GM12872 (cell line): ENCODE measurements around the gene RPS15.
A peak's percentile ranks its signal among the peaks of the same experiment; 100 is the strongest.

Experiments used
- TF ChIP-seq, protein P1 (sequence below): IDR thresholded peaks from 3 replicates; pipeline ENCODE4 v1.5.1; 2011; ENCODE audit warnings: low read depth, mild to moderate bottlenecking, low read length, moderate library complexity; ENCODE audit not compliant: insufficient read depth

The RPS15 gene

DNA sequence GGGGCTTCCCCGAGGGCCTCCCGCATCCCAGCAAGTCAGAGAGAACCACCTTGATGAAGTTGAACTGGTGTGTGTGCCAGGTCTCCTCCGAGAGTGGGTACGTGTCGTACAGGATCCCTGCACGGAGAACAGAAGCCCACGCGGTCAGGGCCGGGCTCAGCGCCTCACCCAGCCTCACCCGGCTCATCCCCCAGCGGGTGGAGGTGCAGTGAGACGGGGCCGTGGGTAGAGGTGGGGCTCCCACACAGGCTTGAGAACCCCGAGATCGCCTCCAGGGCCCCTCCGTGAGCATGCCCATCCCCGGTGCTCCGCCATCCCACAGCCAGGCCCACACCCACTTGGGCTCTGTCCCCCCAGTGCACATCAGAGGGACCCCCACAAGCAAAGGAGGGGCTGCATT lies 39.1 kb upstream of the RPS15 start:
- TF ChIP-seq, protein P1, sequence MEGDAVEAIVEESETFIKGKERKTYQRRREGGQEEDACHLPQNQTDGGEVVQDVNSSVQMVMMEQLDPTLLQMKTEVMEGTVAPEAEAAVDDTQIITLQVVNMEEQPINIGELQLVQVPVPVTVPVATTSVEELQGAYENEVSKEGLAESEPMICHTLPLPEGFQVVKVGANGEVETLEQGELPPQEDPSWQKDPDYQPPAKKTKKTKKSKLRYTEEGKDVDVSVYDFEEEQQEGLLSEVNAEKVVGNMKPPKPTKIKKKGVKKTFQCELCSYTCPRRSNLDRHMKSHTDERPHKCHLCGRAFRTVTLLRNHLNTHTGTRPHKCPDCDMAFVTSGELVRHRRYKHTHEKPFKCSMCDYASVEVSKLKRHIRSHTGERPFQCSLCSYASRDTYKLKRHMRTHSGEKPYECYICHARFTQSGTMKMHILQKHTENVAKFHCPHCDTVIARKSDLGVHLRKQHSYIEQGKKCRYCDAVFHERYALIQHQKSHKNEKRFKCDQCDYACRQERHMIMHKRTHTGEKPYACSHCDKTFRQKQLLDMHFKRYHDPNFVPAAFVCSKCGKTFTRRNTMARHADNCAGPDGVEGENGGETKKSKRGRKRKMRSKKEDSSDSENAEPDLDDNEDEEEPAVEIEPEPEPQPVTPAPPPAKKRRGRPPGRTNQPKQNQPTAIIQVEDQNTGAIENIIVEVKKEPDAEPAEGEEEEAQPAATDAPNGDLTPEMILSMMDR: no peak

DNA sequence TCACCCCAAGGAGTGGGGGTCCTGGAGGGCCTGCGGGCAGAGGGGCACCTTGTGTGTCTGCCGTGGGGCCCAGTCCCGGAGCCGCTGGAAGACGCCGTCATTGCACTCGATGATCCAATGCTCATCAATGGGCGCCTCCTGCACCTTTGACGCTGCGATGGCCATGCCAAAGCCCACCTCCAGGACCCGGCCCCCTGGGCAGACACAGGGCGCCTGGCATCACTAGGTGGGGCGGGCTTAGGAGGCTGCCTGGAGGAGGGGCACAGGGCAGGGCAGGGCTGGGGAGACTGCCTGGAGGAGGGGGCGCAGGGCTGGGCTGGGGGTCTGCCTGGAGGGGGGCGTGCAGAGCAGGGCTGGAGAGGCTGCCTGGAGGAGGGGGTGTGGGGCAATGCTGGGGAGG lies 38.5 kb upstream of the RPS15 start:
- TF ChIP-seq, protein P1: no peak

DNA sequence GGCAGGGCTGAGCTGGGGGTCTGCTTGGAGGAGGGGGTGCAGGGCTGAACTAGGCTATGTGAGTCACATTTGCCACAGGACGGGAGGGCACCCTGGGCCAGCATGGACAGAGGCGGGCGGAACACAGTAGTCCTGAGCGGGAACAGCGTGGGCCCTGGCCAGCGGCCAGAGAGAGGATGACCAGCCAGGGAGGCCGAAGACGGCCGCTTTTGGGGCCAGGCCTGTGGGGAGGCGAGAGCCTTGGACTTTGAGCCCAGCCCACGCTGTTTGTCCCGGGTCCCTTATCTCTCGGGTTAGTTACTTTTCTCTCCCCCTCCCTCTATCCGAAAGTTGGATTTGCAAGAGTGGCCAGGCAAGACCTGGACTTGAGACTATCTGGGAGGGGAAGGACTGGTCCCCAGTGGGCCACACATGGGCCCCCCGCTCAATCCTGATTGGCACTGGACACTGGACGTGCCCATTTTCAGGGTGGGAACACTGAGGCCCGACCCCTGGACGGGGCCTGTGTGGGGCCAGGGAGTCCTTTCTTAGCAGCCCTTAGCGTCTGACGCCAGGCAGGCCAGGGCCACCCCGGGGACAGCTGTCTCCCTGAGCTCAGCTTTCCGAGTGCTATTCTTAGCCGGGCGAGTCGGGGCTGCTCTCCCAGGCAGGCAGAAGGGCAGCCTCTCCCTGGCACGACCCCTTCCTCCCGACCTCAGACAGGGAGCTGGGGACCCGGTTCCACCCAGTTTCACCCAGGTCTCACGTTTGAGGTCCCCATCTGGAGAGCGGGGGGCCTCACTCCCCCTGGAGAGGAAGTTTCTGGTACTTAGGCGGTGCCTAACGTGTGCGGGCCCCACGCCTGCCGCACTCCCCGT lies 37.7 kb upstream of the RPS15 start:
- TF ChIP-seq, protein P1: no peak

DNA sequence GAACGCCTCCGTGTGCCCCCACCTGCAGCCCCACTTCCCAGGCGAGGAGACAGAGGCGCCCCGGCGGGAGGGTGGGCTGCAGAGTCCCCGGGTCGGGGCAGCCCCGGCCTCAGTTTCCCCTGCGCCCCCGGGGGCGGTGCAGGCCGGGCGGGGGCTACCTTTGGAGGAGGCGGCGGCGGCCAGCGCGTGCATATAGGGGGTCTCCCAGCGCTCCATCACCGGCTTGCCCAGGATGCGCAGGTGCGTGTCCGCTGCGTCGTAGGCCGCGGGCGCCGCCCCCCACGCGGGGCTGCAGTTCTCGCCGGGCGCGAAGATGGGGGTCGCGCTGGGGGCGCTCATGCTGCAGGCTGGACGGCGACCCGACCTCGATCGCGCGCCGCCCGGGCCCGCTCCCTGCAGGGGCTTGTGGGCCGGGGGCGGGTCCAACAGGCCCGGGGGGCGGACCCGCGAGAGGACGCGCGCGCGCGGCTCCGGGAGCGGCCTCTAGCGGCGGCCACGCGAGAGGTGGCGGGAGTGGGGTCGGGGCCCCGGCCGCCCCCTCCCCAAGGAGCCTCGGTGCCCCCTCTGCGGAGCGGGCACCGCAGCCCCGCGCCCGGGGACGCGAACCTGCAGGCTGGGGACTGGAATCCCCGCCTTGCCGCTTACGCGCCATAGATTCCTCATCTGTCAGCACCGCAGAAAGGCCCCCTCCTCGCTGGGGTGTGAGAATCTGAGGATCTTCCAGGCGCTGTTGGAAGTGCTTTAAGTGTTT lies 36.9 kb upstream of the RPS15 start, which contains the start of gene GAMT:
Gene GAMT, minus strand, starts transcription at position 405 of the 751 bp plus-strand sequence. Its CDS starts 66 bp downstream, at position 339.
- TF ChIP-seq, protein P1: peak; percentile 49; the same call in 1 of the 3 replicates

DNA sequence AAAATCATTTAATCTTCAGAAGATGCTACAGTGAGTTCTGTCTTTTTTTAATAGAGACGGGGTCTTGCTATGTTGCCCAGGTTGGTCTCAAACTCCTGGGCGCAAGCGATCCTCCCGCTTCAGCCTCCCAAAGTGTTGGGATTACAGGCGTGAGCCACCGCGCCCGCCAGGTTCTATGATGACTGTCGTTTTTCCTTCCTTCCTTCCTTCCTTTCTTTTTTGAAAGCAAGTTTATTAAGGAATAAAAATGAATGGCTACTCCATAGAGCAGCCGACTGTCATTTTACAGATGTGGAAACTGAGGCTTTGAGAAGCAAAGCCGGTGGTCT lies 36.3 kb upstream of the RPS15 start:
- TF ChIP-seq, protein P1: no peak

DNA sequence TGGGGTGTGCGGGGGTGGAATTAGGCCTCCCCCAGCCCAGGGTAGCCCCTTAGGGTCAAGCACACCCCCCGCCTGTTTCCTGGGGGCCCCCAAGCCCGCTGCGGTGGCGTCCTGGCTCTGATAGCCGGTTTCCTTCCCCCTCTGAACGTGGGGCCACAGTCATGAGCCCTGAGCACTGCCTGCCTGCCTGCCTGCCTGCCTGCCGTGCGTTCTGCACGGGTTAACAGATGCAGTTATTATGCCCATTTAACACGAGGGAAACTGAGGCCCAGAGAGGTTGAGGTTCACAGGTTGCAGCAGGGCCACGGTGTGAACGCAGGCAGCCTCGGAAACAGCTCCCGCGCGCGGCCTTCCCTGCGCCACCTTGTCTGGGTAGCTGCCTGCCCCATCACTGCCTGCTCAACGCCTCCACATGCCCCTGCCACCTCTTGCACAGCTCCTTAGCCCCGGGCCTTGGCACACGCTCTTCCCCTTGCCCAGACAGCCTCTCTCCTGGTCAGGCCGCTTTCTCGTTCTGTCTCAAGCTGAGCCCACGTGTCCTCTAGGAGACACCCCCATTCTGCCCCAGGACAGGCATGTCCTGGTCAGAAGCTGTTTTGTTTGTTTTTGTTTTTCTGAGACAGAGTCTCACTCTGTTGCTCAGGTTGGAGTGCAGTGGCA lies 35.7 kb upstream of the RPS15 start:
- TF ChIP-seq, protein P1: no peak
